ENCODE results near the gene TNS1. TPM values are rescaled to one million over a fixed set of nuclear protein-coding genes. Genes with fewer than 3 reads are reported as not detected.

The TNS1 gene
- polyA plus RNA-seq, 1 of the 3 experiments (the other 2 are of a cell fraction) = 12.1 TPM

DNA sequence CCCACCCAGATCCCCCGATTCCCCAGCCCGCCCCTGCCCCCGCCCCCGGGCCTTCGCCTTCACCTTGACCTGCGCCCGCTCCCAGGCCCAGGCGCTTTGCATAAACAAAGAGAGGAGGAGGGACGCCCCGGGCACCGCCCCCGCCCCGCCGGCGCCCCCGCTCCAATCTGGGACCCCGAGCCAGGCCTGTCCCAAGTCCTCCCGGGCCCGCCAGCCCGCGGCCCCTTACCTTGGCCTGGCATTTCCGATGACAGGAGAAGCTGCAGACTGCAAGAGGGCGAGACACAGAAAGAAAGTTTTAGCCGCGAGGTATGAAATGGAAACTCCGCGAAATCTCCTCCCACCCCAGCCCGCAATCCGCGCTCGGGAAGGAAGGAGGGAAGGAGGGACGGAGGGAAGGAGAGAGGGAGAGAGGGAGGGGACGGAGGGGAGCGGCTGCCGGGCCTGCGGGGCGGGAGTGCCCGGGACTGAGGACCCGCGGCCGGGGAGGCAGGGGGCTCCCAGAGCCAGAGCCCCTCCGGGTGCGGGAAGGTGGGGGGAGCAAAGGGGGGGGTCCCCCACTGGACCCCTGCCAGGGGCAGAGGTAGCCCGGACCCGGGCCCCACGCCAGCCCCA is 24.2 kb downstream of the TNS1 start:
- H4K20me1 ChIP-seq (ENCODE audit: insufficient read depth) = peaks cover 93% of the 10 kb centered on the region
- H2AFZ ChIP-seq (ENCODE audit: low read depth) = no peak overlapping the region
- WGBS (ENCODE audit: low lambda C conversion rate) = 91% methylated on average over 41 of the region's 46 CpGs
- H3K36me3 ChIP-seq (replicated peaks in 1 of 2; ENCODE audit: control insufficient read depth in 1 of 2, insufficient read depth in 2 of 2, low read length in 1 of 2) = peaks cover 12 to 13% of the 10 kb centered on the region in 2 experiments
- no peak overlapping the region for H3K27ac ChIP-seq (ENCODE audit: low read depth in 2 of 2, low read length in 1 of 2)
- no peaks in the 10 kb centered on the region for H3K9me3 ChIP-seq
- DNase-seq = no peak
- H3K4me3 ChIP-seq (ENCODE audit: low read depth in 2 of 2, low read length in 1 of 2) = no peak overlapping the region
- H3K4me1 ChIP-seq (ENCODE audit: control insufficient read depth in 1 of 2, insufficient read depth in 2 of 2, low read depth in 1 of 2, low read length in 1 of 2) = peaks cover 0 to 3% of the 10 kb centered on the region in 2 experiments; a peak in 1 of 4 replicates
- H3K9ac ChIP-seq = no peak overlapping the region
- ChIA-PET CTCF (interaction anchor here (1.1 to 2.1 kb wide), 4 partner anchors 9 to 69 kb away, joined by 3 to 7 read pairs (median 4); no protein-coding TSS in a partner anchor), POLR2A (no interaction called here)
- no peaks in the 10 kb centered on the region for H3K27me3 ChIP-seq (ENCODE audit: insufficient read depth)
- H3K79me2 ChIP-seq (ENCODE audit: insufficient read depth) = peaks cover 57% of the 10 kb centered on the region
- no peaks in the 10 kb centered on the region for H3K9me2 ChIP-seq
- TF ChIP-seq NFIC (IDR thresholded peaks at IDR 0.05; ENCODE audit: borderline replicate concordance) = no peak
- no peak for TF ChIP-seq ELF1 (IDR thresholded peaks at IDR 0.05)
- TF ChIP-seq SIN3A (IDR thresholded peaks at IDR 0.05; ENCODE audit: borderline replicate concordance, low read depth, low read length) = no peak
- TF ChIP-seq FOXJ3 (CRISPR knock-in tag; IDR thresholded peaks at IDR 0.05) = no peak
- no peak for TF ChIP-seq SMC3 (IDR thresholded peaks at IDR 0.05; ENCODE audit: low read depth, low read length)
- no peak for TF ChIP-seq EZH2phosphoT487 (IDR thresholded peaks at IDR 0.05; ENCODE audit: borderline replicate concordance, low read depth)
- TF ChIP-seq, protein P1, sequence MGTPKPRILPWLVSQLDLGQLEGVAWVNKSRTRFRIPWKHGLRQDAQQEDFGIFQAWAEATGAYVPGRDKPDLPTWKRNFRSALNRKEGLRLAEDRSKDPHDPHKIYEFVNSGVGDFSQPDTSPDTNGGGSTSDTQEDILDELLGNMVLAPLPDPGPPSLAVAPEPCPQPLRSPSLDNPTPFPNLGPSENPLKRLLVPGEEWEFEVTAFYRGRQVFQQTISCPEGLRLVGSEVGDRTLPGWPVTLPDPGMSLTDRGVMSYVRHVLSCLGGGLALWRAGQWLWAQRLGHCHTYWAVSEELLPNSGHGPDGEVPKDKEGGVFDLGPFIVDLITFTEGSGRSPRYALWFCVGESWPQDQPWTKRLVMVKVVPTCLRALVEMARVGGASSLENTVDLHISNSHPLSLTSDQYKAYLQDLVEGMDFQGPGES (IDR thresholded peaks at IDR 0.05; ENCODE audit: low read depth, low read length) = no peak
- no peak for TF ChIP-seq RCOR1 (IDR thresholded peaks at IDR 0.05; ENCODE audit: low read length)
- TF ChIP-seq, protein P2, sequence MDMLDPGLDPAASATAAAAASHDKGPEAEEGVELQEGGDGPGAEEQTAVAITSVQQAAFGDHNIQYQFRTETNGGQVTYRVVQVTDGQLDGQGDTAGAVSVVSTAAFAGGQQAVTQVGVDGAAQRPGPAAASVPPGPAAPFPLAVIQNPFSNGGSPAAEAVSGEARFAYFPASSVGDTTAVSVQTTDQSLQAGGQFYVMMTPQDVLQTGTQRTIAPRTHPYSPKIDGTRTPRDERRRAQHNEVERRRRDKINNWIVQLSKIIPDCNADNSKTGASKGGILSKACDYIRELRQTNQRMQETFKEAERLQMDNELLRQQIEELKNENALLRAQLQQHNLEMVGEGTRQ (IDR thresholded peaks at IDR 0.05; ENCODE audit: borderline replicate concordance, low read depth, low read length) = no peak
- TF ChIP-seq, protein P3, sequence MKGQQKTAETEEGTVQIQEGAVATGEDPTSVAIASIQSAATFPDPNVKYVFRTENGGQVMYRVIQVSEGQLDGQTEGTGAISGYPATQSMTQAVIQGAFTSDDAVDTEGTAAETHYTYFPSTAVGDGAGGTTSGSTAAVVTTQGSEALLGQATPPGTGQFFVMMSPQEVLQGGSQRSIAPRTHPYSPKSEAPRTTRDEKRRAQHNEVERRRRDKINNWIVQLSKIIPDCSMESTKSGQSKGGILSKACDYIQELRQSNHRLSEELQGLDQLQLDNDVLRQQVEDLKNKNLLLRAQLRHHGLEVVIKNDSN (IDR thresholded peaks at IDR 0.05; ENCODE audit: borderline replicate concordance, low read depth) = no peak
- peaks cover under 1% of the 10 kb centered on the region for H3F3A ChIP-seq (replicated peaks; ENCODE audit: insufficient read depth)
- H3K4me2 ChIP-seq = no peak overlapping the region

DNA sequence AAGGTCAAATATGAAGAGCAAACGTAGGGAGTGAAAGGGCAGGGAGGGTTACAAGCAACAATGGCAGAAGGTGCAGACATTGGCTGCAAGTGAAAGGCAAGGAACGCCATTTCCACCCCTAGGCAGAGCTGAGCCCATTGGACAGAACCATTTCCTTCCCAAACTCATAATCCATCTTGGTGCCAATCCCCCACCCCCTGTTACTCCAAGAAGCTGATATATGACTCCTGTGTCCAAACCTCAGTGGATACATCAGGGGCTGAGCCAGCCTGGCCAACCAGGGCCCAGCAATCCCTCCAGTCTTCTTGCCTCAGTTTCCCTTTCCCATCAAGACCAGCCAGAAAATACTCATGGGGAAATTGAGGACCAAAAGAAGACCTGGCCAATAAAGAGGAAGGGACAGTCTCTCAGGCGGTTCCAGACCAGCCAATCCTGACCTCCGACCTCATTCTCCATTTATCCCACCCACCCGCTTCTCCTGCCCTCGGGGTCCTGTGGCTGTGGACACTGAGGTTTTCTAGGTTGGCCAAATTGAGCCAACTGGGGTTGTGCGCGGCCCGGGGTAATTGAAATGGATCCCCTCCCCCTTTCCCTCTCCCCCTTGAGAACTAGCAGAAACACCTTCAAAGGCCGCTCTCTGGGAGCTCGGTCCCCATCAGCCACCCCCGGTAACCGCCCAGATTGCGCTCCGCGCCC is 24.8 kb downstream of the TNS1 start:
- peaks cover 3% of the 10 kb centered on the region for H3F3A ChIP-seq (replicated peaks; ENCODE audit: insufficient read depth)
- 94% methylated on average over 15 of the region's 16 CpGs for WGBS (ENCODE audit: low lambda C conversion rate)
- CTCF ChIA-PET = interaction anchor here (0.6 to 2.1 kb wide), 4 partner anchors 10 to 189 kb away, joined by 3 to 7 read pairs (median 4); no protein-coding TSS in a partner anchor
- H4K20me1 ChIP-seq (ENCODE audit: insufficient read depth) = peaks cover 92% of the 10 kb centered on the region
- H3K36me3 ChIP-seq (replicated peaks in 1 of 2; ENCODE audit: control insufficient read depth in 1 of 2, insufficient read depth in 2 of 2, low read length in 1 of 2) = peaks cover 12 to 13% of the 10 kb centered on the region in 2 experiments
- no peak overlapping the region for H3K27ac ChIP-seq (ENCODE audit: low read depth in 2 of 2, low read length in 1 of 2)
- H3K27me3 ChIP-seq (ENCODE audit: insufficient read depth) = no peaks in the 10 kb centered on the region
- POLR2A ChIA-PET = no interaction called here
- H3K4me2 ChIP-seq = no peak overlapping the region
- H3K9me2 ChIP-seq = no peaks in the 10 kb centered on the region
- no peak overlapping the region for H3K9ac ChIP-seq
- peaks cover 50% of the 10 kb centered on the region; the same call in 1 of the 2 replicates for H3K79me2 ChIP-seq (ENCODE audit: insufficient read depth)
- no peak overlapping the region for H2AFZ ChIP-seq (ENCODE audit: low read depth)
- no peak for DNase-seq
- H3K4me3 ChIP-seq (ENCODE audit: low read depth in 2 of 2, low read length in 1 of 2) = no peak overlapping the region
- H3K4me1 ChIP-seq (ENCODE audit: control insufficient read depth in 1 of 2, insufficient read depth in 2 of 2, low read depth in 1 of 2, low read length in 1 of 2) = peaks cover 0 to 3% of the 10 kb centered on the region in 2 experiments; a peak in 1 of 4 replicates
- no peaks in the 10 kb centered on the region for H3K9me3 ChIP-seq
- TF ChIP-seq, protein P3 (IDR thresholded peaks at IDR 0.05; ENCODE audit: borderline replicate concordance, low read depth) = no peak
- TF ChIP-seq, protein P4, sequence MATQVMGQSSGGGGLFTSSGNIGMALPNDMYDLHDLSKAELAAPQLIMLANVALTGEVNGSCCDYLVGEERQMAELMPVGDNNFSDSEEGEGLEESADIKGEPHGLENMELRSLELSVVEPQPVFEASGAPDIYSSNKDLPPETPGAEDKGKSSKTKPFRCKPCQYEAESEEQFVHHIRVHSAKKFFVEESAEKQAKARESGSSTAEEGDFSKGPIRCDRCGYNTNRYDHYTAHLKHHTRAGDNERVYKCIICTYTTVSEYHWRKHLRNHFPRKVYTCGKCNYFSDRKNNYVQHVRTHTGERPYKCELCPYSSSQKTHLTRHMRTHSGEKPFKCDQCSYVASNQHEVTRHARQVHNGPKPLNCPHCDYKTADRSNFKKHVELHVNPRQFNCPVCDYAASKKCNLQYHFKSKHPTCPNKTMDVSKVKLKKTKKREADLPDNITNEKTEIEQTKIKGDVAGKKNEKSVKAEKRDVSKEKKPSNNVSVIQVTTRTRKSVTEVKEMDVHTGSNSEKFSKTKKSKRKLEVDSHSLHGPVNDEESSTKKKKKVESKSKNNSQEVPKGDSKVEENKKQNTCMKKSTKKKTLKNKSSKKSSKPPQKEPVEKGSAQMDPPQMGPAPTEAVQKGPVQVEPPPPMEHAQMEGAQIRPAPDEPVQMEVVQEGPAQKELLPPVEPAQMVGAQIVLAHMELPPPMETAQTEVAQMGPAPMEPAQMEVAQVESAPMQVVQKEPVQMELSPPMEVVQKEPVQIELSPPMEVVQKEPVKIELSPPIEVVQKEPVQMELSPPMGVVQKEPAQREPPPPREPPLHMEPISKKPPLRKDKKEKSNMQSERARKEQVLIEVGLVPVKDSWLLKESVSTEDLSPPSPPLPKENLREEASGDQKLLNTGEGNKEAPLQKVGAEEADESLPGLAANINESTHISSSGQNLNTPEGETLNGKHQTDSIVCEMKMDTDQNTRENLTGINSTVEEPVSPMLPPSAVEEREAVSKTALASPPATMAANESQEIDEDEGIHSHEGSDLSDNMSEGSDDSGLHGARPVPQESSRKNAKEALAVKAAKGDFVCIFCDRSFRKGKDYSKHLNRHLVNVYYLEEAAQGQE (IDR thresholded peaks at IDR 0.05; ENCODE audit: low read depth, low read length) = no peak
- TF ChIP-seq SMC3 (IDR thresholded peaks at IDR 0.05; ENCODE audit: low read depth, low read length) (no peak), FOXM1 (IDR thresholded peaks at IDR 0.05; ENCODE audit: low read depth) (no peak), JUND (IDR thresholded peaks at IDR 0.05) (no peak), GATA2 (CRISPR knock-in tag; IDR thresholded peaks at IDR 0.05) (no peak), YY1 (IDR thresholded peaks at IDR 0.05; ENCODE audit: low read depth) (no peak), FOSL2 (IDR thresholded peaks at IDR 0.05; ENCODE audit: borderline replicate concordance, low read depth) (no peak)
